ENCODE measurements around the gene BGN. TPM values are rescaled to one million over a fixed set of nuclear protein-coding genes. Genes with fewer than 3 reads are reported as not detected.

The BGN gene
- total and polyA plus RNA-seq, 2 donors from 2014 or later = 164 to 288 TPM

- DNase-seq (no peak), FAIRE-seq (no peak)
- no peak within 1 kb of the TSS for H3K4me3 ChIP-seq (ENCODE audit: low read length in 3 of 3)
- no peak within 1 kb of the TSS for H3K9ac ChIP-seq (ENCODE audit: low read length in 3 of 3)
- no peaks in the 10 kb centered on the region for H3K9me3 ChIP-seq (ENCODE audit: control insufficient read depth in 2 of 3, insufficient read depth in 1 of 3, low read length in 3 of 3)
- intact Hi-C loops (cut with DNase I) = no loop called here
- no peak within 1 kb of the TSS for H3K27ac ChIP-seq (ENCODE audit: low read depth in 2 of 2, low read length in 2 of 2)
- H3K36me3 ChIP-seq (ENCODE audit: control insufficient read depth in 2 of 3, insufficient read depth in 3 of 3, low read length in 3 of 3) = no peaks in the 10 kb centered on the region
- H3K27me3 ChIP-seq (ENCODE audit: control insufficient read depth, insufficient read depth, low read length) = no peaks in the 10 kb centered on the region
- no peak for TF ChIP-seq CTCF (IDR thresholded peaks at IDR 0.05; ENCODE audit: borderline replicate concordance, extremely low read depth, insufficient read depth)
- H3K4me1 ChIP-seq (ENCODE audit: control insufficient read depth in 2 of 3, insufficient read depth in 2 of 3, low read depth in 1 of 3, low read length in 3 of 3) = no peaks in the 10 kb centered on the region
Measured at GRCh38 chrX:153445856-153446635, 48.7 kb upstream of the BGN start, which contains the start of gene TREX2. TREX2 (minus strand) TSS chrX:153446056; CDS start chrX:153445430, 626 bp downstream.

- TF ChIP-seq CTCF (IDR thresholded peaks at IDR 0.05; ENCODE audit: borderline replicate concordance, extremely low read depth, insufficient read depth) = no peak
- Histone ChIP-seq H3K27me3 (ENCODE audit: control insufficient read depth, insufficient read depth, low read length) (no peaks in the 10 kb centered on the region), H3K4me1 (ENCODE audit: control insufficient read depth in 2 of 3, insufficient read depth in 2 of 3, low read depth in 1 of 3, low read length in 3 of 3) (no peaks in the 10 kb centered on the region), H3K9me3 (ENCODE audit: control insufficient read depth in 2 of 3, insufficient read depth in 1 of 3, low read length in 3 of 3) (no peaks in the 10 kb centered on the region), H3K27ac (ENCODE audit: low read depth in 2 of 2, low read length in 2 of 2) (no peak overlapping the region), H3K4me3 (ENCODE audit: low read length in 3 of 3) (no peak overlapping the region), H3K9ac (ENCODE audit: low read length in 3 of 3) (no peak overlapping the region), H3K36me3 (ENCODE audit: control insufficient read depth in 2 of 3, insufficient read depth in 3 of 3, low read length in 3 of 3) (no peaks in the 10 kb centered on the region)
- intact Hi-C loops (cut with DNase I) = no loop called here
- DNase-seq (no peak), FAIRE-seq (no peak)
Measured at GRCh38 chrX:153446636-153446936, 48.2 kb upstream of the BGN start.

- Histone ChIP-seq H3K9ac (ENCODE audit: low read length in 3 of 3) (no peak overlapping the region), H3K27ac (ENCODE audit: low read depth in 2 of 2, low read length in 2 of 2) (no peak overlapping the region), H3K9me3 (ENCODE audit: control insufficient read depth in 2 of 3, insufficient read depth in 1 of 3, low read length in 3 of 3) (no peaks in the 10 kb centered on the region), H3K4me3 (ENCODE audit: low read length in 3 of 3) (no peak overlapping the region), H3K36me3 (ENCODE audit: control insufficient read depth in 2 of 3, insufficient read depth in 3 of 3, low read length in 3 of 3) (no peaks in the 10 kb centered on the region), H3K27me3 (ENCODE audit: control insufficient read depth, insufficient read depth, low read length) (no peaks in the 10 kb centered on the region), H3K4me1 (ENCODE audit: control insufficient read depth in 2 of 3, insufficient read depth in 2 of 3, low read depth in 1 of 3, low read length in 3 of 3) (no peaks in the 10 kb centered on the region)
- FAIRE-seq = no peak
- intact Hi-C loops (cut with DNase I) = no loop called here
- DNase-seq = no peak
- no peak for TF ChIP-seq CTCF (IDR thresholded peaks at IDR 0.05; ENCODE audit: borderline replicate concordance, extremely low read depth, insufficient read depth)
Measured at GRCh38 chrX:153446950-153447580, 47.7 kb upstream of the BGN start.

Data from kidney (tissue), 14 donors.